HG03558 (cell line): ENCODE data around the gene GSTO1.
"Not testable (repeated sequence)": the region's sequence is repeated elsewhere in the genome, so short reads cannot be mapped to it uniquely, and the experiment has no call there.

Experiments
- ATAC-seq: cut with Tn5 transposase; IDR thresholded peaks from one replicate; pipeline ENCODE4 v1.9.1; 2021; ENCODE audit warnings: moderate number of reproducible peaks; ENCODE audit not compliant: unreplicated experiment; ENCODE audit errors: extremely low read depth

The GSTO1 gene

DNA sequence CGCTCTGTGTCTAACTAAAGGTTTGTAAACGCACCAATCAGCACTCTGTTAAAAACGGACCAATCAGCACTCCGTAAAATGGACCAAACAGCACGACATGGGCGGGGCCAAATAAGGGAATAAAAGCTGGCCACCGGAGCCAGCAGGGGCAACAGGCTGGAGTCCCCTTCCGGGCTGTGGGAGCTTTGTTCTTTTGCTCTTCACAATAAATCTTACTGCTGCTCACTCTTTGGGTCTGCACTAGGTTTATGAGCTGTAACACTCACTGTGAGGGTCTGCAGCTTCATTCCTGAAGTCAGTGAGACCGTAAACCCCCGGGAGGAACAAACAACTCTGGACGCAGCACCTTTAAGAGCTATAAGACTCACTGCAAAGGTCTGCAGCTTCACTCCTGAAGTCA, 5.8 kb upstream of the GSTO1 start:
- not testable (repeated sequence) for ATAC-seq

DNA sequence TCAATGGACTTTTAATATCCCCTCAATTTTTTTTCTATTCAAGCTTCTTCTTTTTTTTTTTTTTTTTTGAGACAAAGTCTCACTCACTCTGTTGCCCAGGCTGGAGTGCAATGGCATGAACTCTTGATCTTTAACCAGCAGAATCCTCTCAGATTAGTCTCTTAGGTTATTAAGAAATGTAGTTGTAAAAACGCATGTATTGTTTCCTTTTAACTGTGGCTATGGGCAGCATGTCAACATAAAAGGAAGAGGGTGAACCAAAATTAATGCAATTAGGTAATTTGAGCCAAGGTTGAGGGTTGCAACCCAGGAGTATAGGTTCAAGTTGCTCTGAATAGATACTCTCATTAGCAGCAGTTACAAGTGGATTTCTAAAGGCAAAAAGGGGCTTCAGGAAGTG, 4.3 kb upstream of the GSTO1 start:
- no peak for ATAC-seq

DNA sequence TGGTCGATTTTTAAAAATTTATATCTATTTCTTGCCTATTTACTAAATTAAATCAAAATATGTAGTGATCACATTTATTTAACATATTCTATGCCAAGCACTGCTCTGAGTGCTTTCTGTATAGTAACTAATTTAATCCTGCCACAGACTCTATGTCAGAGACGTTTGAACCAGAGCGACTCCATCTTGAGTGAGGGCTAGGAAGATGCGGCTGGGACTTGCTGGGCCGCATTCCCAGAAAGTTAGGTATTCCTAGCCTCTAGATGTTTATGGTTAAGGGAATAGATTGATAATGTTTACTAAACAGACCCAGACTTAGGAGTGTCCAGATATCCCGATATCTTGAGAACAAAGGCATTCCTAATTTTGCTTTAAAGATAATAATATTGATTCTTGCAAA, 3.2 kb upstream of the GSTO1 start:
- ATAC-seq = no peak

DNA sequence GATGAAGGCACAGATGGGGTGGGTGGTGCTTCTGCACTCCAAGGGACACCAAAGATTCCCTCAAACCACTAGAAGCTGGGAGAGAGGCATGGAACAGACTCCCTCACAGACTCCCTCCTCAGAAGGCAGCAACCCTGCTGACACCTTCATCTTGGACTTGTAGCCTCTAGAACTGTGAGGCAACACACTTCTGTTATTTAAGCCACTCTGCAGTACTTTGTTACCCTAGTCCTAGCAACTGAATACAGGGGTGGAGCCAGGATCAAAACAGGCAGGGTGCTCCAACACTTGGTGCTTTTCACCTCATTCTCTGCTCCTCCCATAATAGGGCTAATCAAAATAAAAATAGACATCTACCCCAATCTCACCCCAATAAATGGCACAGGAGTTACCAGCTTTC, 2.3 kb upstream of the GSTO1 start:
- no peak for ATAC-seq

DNA sequence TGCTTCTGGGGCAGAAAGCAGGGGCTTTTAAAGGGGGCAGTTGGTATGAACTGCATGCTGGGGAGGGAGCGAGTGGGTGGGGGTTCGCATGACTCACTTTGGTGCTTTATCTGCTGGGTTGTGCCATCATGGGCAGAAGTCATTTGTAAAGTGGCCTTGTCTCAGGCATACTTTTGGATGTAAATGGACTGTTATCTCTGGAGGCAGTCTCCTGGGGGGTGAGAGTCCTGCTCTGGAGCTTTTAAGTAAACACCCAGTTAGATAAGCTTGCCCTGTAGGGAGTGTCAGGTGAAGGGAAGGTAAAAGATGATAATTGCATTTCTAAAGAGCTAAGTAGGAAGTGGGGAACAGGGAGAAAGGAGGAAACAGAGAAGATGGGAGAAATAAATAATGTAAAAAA, 1.6 kb upstream of the GSTO1 start:
- ATAC-seq = no peak

DNA sequence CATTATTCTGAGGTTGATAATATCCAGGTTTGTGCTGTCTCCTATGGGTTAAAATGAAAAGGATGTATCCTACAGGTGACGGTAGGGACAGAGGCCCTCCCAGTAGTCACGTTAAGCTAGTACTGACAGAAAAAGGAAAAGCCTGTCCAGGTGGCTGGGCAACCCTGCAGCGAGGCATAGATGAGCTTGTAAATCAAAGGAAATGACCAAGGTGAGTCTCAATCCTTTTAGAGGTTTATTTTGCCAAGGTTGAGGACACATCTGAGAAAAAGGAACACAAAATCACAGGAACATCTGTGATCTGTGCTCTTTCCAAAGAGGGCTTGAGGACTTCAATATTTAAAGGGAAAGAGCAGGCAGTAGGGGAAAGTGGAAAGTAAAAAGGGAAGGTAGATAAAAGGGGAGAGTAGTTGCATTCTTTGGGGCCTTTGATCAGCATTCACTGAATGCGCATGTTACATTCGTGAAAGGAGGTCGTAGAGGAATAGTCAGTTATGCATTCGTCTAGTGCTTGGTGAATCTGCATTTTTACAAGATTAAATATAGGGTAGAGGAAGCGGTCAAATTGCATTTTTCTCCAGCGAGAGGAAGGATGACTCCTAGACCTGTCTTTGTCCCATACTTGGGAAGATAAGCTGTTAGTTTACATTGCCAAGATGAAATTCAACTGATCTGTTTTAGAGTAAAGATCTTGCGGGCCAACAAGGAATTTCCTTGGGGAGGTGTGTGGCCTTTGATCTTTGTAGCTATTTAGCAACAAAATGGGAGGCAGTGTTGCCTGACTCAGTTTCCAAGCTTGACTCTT, 884 bp upstream of the GSTO1 start:
- no peak for ATAC-seq

DNA sequence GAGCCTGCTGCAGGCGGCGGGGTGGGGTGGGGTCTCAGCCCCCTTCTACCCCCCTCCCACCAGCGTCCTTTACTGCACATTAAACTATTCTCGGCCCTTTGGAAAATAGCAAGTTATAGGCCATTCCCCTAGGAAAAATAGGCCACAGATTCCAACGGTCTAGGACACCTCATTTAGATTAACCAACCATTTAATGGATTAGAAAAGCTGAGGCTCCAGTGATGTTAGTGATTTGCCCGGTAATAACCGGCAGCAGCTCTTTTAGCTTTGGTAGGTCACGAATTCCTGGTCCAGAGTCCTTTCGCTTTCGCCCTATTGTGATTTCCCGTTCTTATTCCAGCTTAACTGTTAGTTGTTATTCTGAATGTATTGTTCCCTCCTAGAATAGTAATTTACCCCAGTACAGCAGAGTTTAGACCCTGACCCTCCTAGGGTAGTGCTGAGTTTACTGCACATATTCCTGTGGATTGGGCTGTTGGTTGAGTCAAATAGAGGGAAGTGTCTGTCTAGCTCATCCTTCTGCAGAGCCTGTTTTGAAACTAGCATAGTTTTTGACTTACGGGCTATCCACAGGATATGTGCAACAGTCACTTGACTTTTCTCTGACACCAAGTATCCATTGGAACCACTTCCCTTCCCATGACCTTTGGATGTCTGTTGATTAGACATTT, 754 bp downstream of the GSTO1 start:
- ATAC-seq = no peak

DNA sequence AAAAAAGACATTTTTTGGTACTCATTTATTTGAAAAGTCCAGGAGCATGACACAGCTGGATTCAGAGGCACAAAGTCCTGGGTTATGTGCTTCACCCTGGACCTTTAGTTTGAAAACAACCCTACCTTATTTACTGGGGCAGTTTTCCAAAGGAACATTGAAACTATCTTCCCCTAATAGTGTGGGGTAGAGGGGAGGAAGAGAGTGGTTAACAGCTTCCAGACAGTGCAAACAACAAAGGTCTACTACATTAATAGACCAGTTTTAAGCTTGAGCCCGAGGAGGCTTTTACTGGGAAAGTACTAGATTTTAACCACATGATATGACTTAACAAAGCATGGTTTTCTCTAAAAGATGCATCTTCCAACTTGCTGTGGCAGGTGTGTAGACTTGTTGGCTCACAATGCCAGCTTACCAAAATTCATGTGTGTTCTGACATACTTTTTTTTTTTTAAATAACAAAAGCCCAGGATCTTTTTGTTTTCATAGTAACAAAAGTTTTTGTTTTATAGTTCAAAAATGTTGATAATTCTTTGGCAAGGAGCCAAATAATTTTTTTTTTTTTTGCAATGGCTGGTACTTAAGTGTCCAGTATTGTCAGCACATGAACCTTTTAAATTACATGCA, 1.8 kb downstream of the GSTO1 start:
- ATAC-seq = no peak

DNA sequence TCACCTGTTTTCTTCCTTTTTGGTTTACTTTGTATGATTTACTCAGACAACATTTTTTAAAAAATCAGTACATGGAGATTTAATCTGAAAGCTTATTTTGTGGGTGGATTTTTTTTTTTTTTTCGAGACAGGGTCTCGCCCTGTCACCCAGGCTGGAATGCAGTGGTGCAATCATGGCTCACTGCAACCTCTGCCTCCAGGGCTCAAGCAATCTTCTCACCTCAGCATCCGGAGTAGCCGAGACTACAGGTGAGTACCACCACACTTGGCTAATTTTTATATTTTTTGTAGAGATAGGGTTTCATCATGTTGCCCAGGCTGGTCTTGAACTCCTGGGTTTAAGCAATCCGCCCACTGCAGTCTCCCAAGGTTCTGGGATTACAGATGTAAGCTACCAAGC, 2.5 kb downstream of the GSTO1 start:
- no peak for ATAC-seq

DNA sequence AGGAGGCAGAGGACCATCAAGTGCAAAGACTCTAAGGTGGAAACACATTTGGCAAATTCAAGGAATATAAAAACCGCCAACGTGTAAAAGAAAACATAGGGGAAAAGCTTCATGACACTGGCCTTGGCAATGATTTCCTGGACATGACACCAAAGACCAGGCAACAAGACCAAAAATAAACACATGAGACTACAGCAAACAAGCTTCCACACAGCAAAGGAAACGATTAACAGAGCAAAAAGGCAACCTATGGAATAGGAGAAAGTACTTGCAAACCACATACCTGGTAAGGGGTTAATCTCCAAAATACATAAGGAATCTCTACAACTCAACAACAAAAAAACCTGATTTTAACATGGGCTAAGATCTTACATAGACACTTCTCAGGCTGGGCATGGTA, 3.5 kb downstream of the GSTO1 start:
- ATAC-seq = no peak

DNA sequence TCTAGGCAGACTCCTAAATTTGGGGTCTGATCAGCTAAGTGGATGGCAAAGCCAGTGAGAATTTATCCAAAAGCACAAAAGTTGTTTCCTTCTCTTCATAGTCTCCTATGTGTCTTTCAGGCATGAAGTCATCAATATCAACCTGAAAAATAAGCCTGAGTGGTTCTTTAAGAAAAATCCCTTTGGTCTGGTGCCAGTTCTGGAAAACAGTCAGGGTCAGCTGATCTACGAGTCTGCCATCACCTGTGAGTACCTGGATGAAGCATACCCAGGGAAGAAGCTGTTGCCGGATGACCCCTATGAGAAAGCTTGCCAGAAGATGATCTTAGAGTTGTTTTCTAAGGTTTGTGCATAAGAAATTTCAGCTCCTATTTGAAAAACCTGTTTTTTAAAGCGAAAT, 4.8 kb downstream of the GSTO1 start:
- ATAC-seq = no peak

DNA sequence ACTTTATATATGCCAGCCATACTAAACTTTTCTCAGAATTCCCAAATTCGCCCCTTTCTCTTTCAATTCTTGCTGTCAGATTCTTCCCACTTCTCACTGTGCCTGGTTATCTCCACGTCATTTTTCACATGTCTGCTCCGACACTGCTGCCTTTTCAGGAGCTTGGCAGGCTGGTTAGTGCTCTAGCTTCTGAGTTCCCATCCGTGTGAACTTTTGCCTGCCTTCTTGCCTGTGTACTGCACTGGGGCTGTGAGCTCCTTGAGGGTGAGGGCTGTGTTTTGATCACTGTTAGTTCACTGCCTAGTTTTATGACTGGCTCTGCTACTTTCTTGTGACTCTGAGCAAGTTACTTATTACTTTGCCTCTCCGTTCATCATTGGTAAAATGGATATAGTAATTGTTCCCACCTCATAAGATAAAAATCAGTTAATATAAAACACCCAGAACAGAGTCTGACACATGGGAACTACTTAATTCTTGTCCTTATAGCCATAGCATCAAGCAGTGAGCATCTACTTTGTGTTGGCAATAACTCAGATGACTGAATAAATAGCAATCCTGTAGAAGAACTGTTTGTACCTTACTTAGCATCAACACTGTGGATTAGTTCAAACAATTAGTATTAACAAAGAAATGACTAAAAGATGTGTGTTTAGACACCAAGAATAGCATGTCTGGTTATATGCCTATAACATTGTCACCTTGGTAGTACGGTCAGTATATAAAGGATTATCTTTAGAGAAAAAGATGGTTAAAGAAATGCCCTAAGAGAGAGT, 5.5 kb downstream of the GSTO1 start:
- ATAC-seq = no peak

DNA sequence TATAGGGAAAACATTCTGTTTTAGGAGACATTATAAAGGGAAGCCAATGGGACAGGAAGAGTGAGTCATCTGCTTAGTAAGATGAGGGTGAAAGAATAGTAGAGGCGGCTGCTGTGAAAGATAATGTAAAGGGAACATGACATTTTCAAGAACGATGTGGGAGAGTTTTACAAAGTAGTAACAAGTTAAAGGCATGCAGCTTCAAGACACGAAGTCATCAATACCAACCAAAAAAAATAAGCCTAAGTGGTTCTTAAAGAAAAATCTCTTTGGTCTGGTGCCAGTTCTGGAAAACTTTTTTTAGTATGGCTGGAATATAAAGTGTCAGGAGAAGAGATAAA, 6.1 kb downstream of the GSTO1 start:
- no peak for ATAC-seq

DNA sequence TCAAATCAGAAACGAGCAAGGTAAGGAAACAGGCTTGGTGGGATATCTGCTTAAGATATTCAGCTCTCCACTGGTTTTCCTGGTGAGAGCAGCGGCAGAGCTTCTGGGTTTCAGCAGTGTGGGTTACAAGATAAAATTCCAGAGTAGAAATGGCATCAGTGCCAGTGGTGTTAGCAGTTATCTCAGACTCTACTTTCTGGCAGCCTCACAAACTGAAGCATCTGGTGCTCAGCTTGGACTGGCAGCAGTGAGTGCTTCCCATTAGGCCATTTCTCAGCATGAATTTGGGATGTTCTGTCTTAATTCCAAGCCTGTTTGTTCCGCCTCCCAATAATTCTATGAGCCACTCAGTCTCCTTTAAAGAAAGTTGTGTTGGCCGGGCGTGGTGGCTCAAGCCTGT, 7.4 kb downstream of the GSTO1 start:
- no peak for ATAC-seq

DNA sequence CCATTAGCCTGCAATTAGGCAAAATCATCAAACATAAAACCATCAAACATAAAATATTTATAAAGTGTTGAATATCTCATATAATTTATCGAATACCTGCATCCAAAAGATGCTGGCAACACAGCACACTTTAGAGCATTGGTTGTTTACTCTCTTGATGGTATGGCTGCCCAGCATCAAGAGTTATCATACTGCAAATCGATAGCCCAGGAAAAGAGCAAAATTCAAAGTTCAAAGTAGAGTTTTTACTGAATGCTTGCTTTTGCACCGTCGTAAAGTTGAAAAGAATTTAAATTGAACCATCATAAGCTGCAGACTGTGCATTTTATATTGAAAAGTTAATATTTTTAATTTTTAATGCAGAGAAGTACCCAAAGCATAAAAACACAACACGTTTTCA, 10.1 kb downstream of the GSTO1 start:
- ATAC-seq = no peak

DNA sequence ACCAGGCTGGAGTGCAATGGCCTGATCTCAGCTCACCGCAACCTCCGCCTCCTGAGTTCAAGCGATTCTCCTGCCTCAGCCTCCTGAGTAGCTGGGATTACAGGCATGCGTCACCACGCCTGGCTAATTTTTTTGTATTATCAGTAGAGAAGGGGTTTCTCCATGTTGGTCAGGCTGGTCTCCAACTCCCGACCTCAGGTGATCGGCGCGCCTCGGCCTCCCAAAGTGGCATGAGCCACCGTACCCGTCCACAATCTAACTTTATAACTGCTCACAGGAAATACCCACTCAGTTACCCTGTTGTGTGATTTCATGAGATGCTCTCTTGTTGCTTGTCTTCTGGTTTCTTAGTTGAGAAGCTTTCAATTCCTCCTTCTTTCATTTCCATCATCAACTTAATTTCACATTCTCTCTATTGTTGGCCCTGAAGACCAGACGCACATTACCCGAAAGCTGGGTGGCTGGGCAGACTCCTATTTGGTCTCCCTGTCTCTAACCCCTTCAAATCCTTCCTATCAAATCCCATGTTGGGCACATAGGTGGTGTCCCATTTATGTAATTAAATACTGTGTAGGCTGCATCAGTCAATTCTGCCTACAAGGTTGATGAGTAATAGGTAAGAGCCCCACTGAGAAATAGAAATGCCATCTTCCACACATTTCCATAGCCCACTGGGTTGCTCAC, 13.2 kb downstream of the GSTO1 start:
- ATAC-seq = no peak

DNA sequence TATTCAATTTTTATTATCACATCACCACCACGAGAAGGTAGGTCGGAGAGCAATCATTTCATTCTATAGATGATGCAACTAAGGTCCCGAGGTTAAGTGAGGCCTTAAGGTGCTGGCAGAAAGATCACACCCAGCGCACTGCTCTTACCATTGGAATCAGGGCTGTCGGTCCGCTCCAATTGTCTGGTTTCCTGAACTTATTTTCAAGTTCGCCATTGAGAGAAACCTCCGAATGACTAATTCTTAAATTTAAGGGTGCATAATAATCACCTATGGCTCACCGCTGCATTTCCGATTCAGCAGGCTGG, 13.7 kb downstream of the GSTO1 start:
- ATAC-seq = no peak

DNA sequence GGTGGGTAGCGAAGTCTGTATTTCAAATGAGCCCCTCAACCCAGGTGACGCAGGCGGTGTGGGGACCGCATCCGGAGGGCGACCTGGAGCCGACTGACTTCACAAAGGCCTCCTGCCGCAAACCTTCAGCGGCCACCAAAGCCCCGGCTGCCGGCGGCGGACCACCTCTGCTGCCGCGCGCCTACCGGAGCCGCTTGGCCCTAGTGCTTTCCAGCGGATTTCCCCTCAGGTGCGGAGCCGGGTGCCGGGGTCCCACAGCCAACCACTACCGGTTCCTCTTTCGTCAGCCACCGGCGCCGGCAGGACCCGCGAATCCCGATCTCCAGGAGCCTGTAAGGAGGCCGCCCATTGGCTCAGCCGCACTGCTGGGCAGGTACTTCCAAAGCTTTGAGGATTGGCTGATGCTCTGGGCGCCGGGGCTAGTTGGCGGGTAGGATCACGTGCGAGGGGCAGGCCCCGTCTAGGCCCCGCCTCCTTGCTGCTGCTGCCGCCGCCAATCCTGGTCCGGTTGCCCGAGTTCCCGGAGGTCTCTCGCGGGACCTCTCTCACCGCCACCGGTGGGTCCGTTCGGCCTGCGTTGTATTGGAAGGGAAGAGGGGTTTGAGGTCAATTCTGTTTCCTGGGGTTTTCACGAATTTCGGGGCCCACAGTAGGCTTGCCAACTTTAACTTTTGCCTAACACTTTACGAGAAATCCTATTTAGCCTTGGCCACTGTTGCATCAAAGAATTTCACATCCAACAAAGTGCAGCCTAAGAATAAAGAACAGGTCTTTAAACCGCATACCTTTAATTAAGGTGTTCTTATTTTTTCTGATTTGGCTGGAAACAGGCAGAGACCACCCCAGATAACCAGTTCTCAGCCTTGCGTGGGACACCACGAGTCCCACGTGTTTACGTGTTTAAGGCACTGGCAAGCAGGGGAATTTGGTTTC, 14.3 kb downstream of the GSTO1 start, which contains the start of gene GSTO2:
GSTO2 (plus strand) TSS at position 472 of the 933 bp plus-strand sequence. CDS start 5,732 bp downstream, outside the sequence.
- ATAC-seq = peak; percentile 99

DNA sequence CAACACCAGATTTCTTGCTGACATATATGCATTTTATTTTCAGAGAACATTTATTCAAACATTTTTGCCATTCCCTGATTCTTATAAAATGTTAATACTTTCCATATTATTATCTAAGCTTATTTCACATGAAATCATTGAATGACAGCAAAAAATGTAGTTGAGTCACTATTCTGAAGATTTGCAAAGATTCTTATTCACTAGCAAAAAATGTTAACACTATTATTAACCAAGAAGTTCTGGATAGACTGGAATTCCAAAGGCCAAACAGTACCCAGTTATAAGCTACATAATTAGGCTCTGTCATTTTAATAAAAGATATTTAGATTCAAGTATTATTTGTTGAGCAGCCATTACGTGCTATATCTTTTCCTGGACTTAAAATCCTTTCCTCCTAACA, 18.6 kb downstream of the GSTO1 start:
- no peak for ATAC-seq
